NCI-H1048 (cell line): ENCODE results near the gene RAN.
A peak's percentile ranks its signal among the peaks of the same experiment; 100 is the strongest.
"Not testable (repeated sequence)": the region's sequence is repeated elsewhere in the genome, so short reads cannot be mapped to it uniquely, and the experiment has no call there.

Experiments
- DNase-seq: peaks from one replicate; lab custom pipeline; 2025; lab: John Stamatoyannopoulos, UW

The RAN gene

GRCh38 chr12:130871286-130872178 is at the start of gene RAN:
RAN (plus strand) TSS chr12:130872066; CDS start chr12:130872594, 528 bp downstream.
- peak; percentile 71 for DNase-seq

GRCh38 chr12:130825771-130826150 is 46.1 kb upstream of the RAN start:
- no peak for DNase-seq

GRCh38 chr12:130826151-130826801 is 45.6 kb upstream of the RAN start:
- peak; percentile 55 for DNase-seq

DNA sequence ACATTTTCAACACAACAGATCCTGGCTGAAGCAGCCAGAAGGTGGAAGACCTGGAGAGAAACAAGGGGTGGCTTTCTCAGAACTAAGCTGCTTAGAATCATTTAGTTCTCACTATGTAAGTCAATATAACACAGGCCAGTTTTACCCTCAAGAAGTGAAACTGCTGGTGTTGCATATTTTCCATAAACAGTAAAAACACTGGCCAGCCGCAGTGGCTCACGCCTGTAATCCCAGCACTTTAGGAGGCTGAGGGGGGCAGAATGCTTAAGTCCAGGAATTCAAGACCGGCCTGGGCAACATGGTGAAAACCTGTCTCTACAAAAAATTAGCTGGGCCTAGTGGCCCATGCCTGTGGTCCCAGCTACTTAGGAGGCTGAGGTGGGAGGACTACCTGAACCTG is 44.4 kb upstream of the RAN start:
- DNase-seq, result no peak

- no peak for DNase-seq
Observed at GRCh38 chr12:130828895-130829294, 43.0 kb upstream of the RAN start.

- DNase-seq, result no peak
Observed at GRCh38 chr12:130829391-130830245, 42.2 kb upstream of the RAN start.

DNA sequence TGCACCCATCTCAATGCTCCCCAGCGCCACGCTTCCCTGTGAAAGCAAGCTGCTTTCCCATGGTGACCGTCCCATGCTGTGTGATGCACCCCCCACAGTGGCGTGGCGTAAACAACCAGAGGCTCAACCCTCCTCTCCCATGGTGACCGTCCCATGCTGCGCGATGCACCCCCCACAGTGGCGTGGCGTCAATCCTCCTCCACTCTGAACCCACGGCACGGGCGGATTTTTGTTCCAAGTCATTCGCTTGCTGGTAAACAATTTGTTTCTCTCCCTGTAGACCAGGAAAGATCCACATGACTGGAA is 41.7 kb upstream of the RAN start:
- DNase-seq, result no peak

DNA sequence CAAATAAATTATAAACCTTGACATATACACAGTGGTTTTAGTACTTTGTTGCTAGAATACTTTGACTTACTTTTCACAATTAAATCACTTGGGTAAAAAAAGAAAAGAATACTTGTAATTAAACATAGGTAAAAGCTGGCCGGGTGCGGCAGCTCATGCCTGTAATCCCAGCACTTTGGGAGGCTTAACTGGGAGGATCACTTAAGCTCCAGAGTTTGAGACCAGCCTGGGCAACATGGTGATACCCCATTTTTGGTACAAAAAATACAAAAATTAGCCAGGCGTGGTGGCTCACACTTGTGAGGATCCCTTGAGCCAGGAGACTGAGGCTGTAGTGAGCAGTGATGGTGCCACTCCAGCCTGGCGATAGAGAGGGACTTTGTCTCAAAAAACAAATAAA is 40.6 kb upstream of the RAN start:
- no peak for DNase-seq

DNA sequence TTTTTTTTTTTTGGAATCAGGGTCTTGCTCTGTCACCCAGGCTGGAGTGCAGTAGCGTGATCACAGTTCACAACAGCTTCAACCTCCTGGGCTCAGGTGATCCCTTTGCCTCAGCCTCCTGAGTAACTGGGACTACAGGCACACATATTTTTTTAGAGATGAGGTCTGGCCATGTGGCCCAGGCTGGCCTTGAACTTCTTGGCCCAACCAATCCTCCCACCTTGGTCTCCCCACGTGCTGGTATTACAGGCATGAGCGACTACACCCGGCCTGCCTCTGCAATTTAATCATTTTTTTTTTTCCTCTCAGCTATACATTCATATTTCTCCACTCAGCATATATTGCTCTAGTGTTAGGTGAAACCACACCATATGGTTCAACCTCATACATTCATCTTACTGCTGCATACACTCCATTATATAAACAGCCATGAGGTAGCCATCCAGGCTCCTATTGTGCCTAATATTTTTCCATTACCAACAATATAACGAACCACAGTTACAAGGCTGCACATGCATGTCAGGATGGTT is 39.9 kb upstream of the RAN start:
- no peak for DNase-seq

DNA sequence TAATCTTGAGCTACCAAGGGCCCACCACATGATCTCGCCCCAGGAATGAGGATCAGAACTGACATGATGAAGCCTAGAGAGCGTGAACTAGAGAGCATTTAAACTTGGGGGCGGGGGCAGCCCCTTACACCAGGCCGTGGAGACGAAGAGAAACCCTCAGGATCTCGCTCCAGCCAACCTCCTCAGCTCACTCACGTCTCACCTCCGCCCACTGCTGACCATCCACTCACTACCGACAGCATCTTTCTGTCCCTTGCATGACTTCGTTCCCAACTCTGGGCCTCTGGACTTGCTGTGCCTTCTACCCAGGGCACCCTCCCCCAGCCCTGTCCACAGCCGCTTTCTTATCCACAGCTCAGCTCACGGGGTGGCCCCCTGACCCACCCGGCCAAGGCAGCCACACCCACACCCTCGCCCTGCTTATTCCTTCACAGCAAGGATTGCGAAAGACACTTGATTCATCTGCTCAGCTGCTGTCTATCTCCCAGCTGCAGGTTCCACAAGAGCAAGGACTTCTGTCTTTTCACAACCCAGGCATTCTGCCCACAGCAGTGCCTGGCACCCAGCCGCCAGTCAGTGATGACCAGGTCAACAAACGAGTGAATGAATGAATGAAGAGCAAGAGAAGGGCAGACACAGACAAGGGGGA is 39.2 kb upstream of the RAN start:
- no peak for DNase-seq

DNA sequence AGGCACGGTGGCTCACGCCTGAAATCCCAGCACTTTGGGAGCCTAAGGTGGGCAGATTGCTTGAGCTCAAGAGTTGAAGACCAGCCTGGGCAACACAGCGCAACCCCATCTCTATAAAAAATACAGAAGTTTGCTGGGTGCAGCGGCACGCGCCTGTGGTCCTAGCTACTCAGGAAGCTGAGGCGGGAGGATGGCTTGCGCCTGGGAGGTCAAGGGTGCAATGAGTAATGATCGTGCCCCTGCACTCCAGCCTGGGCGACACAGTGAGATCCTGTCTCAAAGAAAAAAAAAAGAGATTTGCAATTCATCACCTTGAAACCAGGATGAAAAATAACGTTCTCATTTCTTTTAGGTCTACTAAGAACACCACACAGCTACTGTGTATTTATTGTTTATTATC is 36.9 kb upstream of the RAN start:
- DNase-seq, result no peak

DNA sequence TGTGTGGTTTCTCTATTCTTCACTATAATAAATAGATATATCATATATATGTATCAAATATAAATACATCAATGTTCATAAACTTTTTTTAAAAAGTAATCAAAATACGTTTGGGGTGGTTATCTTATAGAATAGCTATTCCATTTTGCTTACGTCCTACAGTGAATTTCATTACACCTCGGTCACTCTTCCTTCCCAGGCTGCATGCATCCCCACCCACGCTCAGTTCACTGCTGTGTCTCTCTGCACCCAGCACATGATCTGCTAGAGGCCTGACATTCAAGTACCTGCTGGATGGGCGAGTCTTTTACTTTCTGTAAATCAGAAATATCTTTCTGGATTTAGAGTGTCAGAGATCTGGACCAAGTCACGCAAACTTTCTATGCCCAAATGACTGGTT is 36.4 kb upstream of the RAN start:
- DNase-seq, result no peak

DNA sequence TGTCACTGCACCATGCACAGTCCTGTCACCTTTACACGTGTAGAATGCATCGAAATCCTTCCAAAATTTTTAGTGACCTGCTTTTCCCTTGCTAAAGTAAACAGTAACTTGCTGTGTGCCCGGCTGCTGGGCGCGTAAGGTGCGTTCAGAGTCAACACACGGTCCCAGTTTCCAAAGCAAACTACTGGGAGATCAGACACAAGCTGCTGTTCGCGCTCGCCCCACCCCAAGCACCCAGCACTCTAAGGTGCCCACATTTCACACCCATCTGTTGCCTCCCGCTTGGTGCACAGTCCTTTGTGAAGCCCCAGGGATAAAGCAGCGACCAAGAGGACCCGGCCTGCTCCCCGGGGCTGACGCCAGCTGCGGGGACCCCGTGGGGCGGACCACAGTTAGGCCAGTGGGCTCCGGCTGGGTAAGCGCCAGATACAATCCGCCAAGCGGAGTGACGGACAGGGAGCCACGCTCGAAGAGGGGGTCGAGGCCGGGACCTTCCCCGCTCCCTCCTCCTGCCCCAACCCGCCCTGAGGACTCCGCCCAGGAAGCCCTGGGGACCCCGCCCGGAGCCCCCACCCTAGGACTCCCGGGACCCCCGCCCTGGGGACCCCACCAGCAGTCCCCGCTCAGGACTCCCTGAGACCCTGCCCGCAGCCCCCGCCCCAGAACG is 33.4 kb upstream of the RAN start:
- no peak for DNase-seq

DNA sequence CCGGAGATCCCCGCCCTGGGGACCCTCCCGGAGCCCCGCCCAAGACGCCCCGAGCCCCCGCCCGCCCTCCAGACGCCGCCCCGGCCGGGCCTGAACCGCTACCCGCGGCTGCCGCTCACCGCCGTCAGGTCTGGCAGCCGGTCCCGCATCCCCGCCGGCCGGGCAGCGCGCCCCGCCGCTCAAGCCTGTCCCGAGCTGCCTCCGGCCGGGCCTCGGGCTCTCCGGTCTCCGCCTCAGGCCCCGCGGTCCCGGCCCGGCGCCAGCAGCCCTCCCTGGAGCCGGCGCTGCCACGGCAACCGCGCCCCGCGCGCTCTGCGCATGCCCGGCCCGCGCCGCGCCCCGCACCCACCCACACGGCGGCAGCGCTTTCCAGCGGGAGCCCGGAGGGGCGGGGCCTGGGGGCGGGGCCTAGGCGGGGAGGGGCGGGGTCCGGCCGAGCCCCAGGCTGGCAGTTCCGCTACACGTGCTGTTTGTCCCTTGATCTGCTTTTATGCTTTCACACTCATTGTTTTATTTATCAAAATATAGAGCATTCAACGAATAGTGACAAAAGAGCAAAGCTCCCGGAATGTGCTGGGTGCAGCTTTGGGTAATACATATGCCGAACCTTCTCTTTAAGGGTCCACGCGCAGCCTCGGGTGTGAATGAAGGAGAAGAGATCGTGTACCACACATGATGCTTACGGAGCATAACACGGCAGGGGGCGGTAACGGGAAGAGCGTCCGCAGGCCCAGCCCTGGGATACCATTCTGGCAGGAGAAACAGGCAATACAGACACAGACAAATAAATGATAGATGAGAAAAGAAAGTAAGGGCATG is 32.7 kb upstream of the RAN start, which contains the start of gene STX2:
Gene STX2 (minus strand): TSS at position 300 of the 819 bp plus-strand sequence. CDS start 151 bp downstream, at position 149.
- peak; percentile 50 for DNase-seq

DNA sequence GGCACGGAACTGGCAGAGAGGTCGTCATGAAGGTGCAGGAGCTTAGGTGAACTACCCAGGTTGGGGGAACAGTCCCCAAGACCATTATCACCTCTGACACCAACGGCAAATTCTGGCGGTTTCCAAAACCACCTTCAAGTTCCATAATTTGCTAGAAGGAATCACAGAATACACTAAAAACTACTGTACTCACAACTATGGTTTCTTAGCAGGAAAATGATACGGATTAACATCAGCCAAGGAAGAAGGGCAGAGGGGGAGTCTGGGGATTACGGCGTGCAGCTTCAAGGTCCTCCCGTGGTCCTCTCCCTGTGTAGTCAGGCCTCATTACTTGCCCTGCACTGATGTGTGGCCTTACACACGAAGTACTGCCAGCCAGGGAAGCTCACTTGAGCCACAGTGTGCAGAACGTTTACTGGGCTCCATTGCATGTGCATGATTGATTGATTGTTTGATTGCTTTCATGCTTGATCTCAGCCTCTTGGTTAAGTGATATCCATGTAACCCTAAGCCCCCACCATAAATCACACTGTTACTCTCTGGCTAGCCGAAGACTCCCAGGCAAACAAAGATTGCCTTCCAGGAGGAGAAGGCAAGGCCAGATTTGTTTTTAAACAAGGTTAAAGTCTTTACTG is 32.0 kb upstream of the RAN start:
- no peak for DNase-seq

DNA sequence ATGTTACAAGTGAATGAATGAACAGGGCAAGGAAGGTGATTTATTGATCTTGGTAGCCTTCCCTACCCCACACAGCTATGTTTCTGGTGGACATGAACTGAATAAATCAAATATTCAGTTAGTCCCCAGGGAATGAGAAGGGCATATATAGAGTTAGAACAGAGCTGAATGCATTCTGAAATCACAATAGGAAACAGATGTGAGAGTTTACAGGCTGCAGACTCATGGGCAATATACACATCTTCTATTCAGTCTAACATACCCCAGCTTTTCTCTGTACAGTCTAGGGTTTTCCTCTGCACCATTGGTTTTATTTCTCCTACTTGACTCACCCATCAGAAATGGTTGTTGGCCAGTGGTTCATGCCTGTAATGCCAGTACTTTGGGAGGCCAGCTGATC is 25.5 kb upstream of the RAN start:
- DNase-seq, result no peak

- no peak for DNase-seq
Observed at GRCh38 chr12:130847112-130847511, 24.8 kb upstream of the RAN start.

DNA sequence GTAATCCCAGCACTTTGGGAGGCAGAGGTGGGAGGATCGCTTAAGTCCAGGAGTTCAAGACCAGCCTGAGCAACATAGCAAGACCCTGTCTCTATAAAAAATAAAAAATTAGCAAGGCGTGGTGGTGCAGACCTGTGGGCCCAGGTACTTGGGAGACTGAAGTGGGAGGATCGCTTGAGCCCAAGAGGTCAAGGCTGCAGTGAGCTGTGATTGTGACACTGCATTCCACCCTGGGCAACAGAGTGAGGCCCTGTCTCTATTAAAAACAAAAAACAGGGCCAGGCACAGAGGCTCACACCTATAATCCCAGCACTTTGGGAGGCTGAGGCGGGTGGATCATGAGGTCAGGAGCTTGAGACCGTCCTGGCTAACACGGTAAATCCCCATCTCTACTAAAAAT is 23.8 kb upstream of the RAN start:
- DNase-seq, result not testable (repeated sequence)

DNA sequence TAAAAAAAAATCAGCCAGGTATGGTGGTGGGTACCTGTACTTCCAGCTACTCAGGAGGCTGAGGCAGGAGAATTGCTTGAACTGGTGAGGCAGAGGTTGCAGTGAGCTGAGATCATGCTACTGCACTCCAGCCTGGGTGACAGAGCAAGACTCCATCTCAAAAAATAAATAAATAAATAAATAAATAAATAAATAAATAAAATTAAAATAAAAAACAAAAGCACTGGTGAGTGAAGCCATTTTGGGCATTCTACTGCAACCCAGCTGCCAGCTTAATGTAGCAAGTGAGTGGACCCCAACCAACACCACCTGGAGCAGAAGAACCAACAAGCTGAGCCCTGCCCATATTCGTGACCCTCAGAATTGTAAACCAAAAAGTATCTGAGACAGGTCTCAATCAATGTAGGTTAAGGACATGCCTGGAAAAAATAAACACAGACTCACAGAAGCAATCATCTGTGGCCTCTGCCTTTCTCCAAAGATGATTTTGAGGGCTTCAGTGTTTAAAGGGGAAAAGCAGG is 23.0 kb upstream of the RAN start:
- not testable (repeated sequence) for DNase-seq
